Ovary (tissue), 3 donors: ENCODE measurements around the gene MBP.

Experiments
- CTCF ChIP-seq, 3 donors: fragments of 450-650 bp in 2 of 3; fragments of 200-600 bp in 1 of 3; IDR thresholded peaks; one replicate each; pipeline versions ENCODE4 v1.5.1 to v1.8.0; 2016 to 2022; ENCODE audit warnings: antibody characterized with exemption in 3 of 3, mild to moderate bottlenecking in 1 of 3
- EP300 ChIP-seq: sonication (generic); formaldehyde crosslinking; IDR thresholded peaks from one replicate; pipeline ENCODE4 v1.6.1; 2017; ENCODE audit warnings: antibody characterized with exemption
- POLR2A ChIP-seq: fragments of 450-650 bp; IDR thresholded peaks from one replicate; pipeline ENCODE4 v1.6.1; 2017; ENCODE audit warnings: antibody characterized with exemption, mild to moderate bottlenecking, moderate library complexity
- donor health status: DM: no; HTN: no; CAD: no.

- TF ChIP-seq CTCF (IDR thresholded peaks at IDR 0.05) (no peak), POLR2A (no peak), EP300 (no peak)
Observed at GRCh38 chr18:77136871-77137665, 4.5 kb upstream of the MBP start.
